ENCODE data around the gene CYP2A7.
A peak's percentile ranks its signal among the peaks of the same experiment; 100 is the strongest.
"Not testable (repeated sequence)": the region's sequence is repeated elsewhere in the genome, so short reads cannot be mapped to it uniquely, and the experiment has no call there.

CYP2A7 gene

GRCh38 chr19:40882062-40882461 lies at the start of gene CYP2A7:
TSS of gene CYP2A7 (minus strand) at chr19:40882231. CDS start at chr19:40882210, 21 bp downstream.
- DNase-seq, result not testable (repeated sequence)

GRCh38 chr19:40930799-40931198 lies 48.8 kb upstream of the CYP2A7 start:
- DNase-seq, result not testable (repeated sequence)

GRCh38 chr19:40929942-40930341 lies 47.9 kb upstream of the CYP2A7 start:
- DNase-seq, result not testable (repeated sequence)

GRCh38 chr19:40928850-40929249 lies 46.8 kb upstream of the CYP2A7 start:
- DNase-seq, result no peak

DNA sequence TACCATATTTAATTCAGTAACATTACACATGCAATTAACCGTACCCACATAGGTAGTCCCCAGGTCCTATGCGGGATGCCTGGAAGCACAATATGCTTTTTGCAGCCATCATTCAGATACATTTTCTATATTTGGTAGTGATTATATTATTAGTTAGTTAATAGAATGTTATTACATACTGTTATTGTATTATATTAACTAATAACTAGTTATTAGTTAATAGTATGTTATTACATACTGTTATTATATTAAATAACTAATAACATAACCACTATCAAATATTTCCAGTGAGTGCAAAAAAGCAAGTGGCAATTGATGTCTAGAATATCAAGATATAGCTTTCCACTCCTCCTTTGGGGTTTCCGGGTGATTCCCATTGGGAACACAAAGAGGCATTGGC lies 45.5 kb upstream of the CYP2A7 start:
- no peak for DNase-seq

DNA sequence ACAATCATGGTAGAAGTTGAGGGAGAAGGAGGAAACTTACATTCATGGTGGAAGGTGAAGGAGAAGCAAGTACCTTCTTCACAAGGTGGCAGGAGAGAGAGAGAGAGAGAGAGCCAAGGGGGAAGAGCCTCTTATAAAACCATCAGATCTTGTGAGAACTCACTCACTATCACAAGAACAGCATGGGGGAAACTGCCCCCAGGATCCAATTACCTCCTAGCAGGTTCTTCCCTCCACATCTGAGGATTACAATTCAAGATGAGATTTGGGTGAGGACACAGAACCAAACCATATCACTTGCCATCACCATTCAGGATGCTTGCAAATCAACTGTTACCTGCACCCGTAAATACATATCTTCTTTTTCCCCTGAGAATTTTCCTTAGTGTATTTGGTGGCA lies 44.2 kb upstream of the CYP2A7 start:
- DNase-seq, result not testable (repeated sequence)

DNA sequence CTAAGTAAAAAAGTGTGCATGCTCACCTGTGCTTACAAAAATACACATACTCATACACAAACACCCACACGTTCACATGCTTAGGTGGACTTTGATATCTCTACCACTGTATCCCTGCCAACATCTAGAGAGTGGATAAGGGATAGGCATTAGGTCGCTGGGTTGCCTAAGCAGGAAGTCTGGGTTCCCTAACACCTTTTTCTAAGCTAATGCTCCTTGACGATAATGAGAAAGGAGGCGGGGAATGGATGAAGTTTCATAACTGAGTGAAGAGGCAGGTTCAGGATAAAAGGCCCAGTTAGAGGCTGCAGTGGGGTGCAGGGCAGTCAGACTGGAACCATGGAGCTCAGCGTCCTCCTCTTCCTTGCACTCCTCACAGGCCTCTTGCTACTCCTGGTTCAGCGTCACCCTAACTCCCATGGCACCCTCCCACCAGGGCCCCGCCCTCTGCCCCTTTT lies 41.9 kb upstream of the CYP2A7 start:
- DNase-seq, result no peak

- not testable (repeated sequence) for DNase-seq
Observed at GRCh38 chr19:40922237-40923160, 40.5 kb upstream of the CYP2A7 start.

- no peak for DNase-seq
Observed at GRCh38 chr19:40921005-40921897, 39.2 kb upstream of the CYP2A7 start.

DNA sequence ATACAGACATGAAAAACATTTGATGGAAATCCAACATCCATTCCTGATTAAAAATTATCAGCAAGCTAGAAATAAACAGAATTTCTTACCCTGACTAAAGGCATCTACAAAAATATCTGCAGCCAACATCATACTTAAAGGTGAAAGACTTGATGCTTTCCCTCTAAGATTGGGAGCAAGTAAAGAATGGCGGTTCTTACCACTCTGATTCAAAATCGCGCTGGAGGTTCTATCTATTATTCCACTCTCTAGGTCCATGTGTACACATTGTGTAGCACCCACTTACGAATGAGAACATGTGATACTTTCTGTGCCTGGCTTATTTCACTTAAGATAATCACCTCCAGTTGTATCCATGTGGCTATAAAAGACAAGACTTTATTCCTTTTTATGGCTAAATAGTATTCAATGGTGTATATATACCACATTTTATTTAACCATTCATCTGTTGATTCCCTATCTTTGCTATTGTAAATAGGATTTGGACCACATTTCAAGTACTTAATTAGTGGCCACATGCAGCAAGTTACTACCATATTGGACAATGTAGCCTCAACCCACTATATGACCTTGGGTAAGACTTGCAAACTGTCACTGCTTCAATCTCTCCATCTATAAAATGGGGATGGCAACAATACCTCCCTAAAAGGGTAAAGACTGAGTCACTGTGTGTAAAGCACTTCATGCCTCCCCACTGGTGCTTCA lies 38.4 kb upstream of the CYP2A7 start:
- no peak for DNase-seq

- not testable (repeated sequence) for DNase-seq
Observed at GRCh38 chr19:40919530-40920299, 37.7 kb upstream of the CYP2A7 start.

GRCh38 chr19:40918303-40918702 lies 36.3 kb upstream of the CYP2A7 start:
- DNase-seq, result not testable (repeated sequence)

GRCh38 chr19:40908976-40909375 lies 26.9 kb upstream of the CYP2A7 start:
- no peak for DNase-seq

GRCh38 chr19:40907968-40908735 lies 26.1 kb upstream of the CYP2A7 start:
- peak; percentile 6 for DNase-seq

- DNase-seq, result no peak
Observed at GRCh38 chr19:40906512-40906911, 24.5 kb upstream of the CYP2A7 start.

GRCh38 chr19:40904673-40905156 lies 22.7 kb upstream of the CYP2A7 start:
- not testable (repeated sequence) for DNase-seq

- not testable (repeated sequence) for DNase-seq
Observed at GRCh38 chr19:40901975-40902750, 20.1 kb upstream of the CYP2A7 start.

DNA sequence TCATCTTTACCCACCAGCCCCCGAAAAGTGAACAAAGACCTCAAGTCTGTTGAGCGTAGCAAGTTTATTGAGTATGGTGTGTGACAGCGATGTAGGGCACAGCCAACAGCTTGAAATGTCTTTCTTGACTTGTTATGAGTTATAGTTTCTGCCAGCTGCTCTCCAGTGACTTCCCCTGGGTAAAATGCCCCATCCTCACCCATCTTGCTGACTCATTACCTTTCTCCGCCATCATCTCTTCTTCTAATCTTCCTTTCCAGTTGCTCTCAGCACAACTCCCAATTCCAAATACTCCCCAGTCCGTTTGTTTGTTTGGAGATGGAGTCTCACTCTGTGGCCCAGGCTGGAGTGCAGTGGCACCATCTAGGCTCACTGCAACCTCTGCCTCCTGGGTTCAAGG lies 18.5 kb upstream of the CYP2A7 start:
- DNase-seq, result not testable (repeated sequence)

DNA sequence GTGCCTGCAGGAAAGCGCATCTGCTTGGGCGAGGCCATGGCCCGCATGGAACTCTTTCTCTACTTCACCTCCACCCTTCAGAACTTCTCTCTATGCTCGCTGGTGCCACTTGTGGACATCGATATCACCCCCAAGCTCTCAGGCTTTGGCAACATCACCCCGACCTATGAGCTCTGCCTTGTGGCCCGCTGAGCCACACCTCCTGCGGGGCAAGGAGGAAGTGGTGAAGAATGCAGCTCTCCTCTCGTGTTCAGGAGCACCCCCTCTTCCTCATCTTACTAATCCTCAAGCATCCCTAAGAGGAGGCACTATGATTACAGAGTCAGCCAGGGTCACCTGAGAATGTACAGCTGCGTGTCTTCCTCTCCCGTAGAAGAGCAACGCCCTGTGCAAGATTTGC lies 17.9 kb upstream of the CYP2A7 start:
- DNase-seq, result not testable (repeated sequence)

Data from activated effector memory CD4-positive, alpha-beta T cell treated with Interleukin-2 at 50 U/mL for 16 hours (primary cell).